Stimulated activated CD4-positive, alpha-beta T cell treated with anti-CD3 and anti-CD28 coated beads, Interleukin-12 subunit alpha, Interleukin-12 subunit beta, amount 100 ng/mL, for 24 hours (primary cell): ENCODE data around the gene LRPAP1.
"Not testable (repeated sequence)": the region's sequence is repeated elsewhere in the genome, so short reads cannot be mapped to it uniquely, and the experiment has no call there.

Experiments
- DNase-seq, 2 experiments: peaks; one replicate each; pipeline ENCODE4 v3.0.0-alpha.2; 2020; ENCODE audit warnings: low read depth in 2 of 2

LRPAP1 gene

DNA sequence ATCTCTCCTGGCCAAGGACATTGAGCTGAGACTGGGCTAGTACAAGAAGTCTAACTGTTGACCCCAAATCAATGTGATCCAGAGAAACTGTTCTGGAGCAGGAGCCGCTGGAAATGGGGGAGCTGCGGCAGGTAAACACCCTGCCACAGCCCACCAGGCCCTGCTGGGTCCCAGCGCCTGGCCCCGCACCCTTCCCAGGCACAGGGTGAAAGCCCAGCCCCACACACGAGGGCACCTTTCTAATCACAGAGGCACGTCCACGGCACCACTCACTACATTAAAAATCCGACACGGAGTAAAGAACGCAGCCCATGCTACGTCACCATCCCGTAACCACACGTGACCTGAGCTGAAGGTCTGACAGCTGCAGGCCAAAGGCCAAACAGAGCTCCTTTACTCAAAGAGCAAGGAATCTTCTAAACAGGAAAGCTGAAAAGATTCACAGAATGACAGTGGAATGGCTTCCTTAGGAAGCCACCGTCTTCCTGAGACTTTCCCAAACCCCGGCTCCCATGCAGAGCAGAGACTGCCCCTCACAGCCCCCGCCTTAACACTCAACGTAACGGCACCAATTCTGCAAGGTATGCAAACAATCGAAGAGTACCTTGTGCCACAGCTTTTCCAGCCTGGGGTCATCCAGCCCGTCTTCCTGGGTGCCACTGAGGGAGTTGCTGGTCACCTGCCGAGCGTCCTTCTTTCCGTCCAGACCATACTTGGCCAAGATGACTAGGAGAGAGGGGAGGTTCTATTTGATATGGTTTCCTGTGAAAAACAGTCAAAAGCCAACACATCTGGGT lies 12.6 kb downstream of the LRPAP1 start:
- no peak for DNase-seq

DNA sequence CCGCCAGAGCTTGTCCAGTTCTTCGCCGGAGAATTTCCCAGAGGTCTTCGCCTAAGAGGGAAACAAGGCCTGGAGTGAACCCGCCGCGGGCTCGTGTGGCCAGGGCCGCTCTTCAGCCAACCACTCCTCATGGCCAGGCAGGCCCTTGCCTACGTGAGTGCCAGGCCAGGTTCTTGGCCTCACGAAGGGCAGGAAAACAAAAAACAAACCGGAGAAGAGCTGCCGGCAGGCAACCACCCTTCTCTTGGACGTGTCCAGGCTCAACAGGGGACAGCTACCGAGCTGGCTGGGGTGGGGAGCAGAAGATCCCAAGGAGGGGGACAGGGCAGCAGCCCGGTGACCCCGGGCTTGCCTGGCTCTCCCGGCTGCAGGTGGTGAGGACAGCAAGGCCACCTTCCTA lies 13.3 kb downstream of the LRPAP1 start:
- DNase-seq = no peak

DNA sequence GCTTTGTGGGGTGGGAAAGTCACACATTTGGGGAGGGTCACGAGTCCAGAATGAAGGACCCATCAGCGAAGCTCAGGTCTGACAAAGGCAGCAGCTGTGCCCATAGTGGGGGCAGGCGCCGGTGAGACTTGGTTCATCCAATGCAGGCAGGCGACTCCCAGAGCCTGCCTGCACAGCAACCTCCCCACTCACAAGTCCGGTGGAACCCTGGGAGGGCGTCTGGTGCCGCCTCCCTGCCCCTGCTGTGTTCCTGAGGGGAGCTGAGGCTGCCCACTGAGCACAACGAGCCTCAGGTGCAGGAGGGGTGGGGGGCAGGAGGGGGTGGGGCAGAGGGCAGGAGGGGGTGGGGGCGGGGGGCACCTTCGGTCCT lies 13.7 kb downstream of the LRPAP1 start:
- DNase-seq = no peak

DNA sequence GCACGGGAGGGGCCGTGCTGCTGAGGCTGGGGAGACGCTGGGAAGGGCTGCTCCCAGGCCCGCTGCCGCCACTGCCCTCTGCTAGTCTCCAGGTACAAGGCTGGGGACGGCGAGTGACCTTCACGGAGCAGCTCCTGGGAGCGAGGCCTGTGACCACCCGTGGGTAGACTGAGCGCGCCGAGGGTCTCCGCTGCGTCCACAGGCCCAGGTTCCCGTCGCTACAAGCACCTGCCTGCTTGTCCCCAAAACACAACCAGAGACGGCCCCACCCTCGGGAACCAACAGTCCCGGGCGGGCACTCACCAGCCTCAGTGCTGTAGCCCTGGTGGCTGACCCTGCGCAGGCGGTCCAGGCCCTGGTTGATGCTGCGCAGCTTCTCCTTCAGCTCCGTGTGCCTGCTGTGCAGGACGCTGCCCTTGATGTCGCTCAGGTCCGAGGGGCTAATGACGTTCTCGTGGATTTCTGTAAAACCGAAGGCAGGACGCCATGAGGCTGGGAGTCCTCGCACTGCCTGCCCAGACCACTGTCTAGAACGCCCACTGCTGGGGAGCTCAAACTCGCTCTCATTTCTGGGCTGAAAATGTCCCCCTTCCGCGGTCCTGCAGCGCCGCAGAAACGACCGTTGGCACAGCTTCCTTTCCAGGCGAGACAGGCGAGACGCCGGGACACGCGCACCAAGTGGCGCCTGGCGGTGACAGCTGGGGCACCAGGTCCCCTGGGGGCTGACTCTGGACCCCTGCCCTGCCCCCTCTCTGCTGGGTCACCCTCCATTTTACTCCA lies 14.3 kb downstream of the LRPAP1 start:
- DNase-seq = no peak

DNA sequence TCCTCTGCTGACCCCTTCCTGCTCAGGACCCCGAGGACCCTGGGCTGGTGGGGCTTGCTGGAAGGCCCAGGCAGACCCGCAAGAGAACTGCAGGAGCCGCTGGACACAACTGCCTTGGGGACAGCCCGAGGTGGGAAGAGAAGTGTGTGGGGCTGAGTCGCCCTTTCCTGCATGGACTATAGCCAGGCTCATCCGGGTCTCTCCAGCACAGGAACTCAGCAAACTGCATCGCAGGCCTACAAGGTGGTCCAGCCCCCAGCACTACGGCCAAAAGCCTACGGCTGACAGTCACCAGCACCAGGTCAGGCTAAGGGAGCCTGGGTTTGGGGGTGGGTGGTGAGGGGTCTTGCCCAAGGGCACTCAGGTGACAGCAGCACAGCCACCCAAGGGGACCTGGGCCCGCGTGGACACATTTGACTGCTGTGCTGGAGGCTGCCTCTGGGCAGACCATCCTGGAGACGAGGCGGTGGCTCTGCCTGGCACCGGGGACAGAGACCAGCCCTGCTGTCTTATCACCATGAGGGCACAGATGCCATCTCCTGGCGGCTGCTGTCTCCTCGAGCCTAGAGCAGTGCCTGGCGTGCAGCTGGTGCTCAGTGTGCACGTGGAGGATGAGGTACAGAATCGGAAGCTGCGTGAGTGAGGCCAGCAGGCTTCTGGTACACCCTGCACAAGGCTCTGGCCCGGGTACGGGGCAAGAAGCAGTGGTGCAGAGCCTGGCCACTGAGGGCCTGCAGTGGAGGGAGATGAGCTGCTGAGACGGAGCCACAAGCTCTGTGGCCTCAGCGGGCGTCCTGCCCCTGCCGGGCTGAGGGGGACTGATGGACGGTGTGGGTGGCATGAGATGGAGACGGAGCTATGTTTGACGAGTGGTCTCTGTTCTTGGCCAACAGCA lies 15.1 kb downstream of the LRPAP1 start:
- no peak for DNase-seq

DNA sequence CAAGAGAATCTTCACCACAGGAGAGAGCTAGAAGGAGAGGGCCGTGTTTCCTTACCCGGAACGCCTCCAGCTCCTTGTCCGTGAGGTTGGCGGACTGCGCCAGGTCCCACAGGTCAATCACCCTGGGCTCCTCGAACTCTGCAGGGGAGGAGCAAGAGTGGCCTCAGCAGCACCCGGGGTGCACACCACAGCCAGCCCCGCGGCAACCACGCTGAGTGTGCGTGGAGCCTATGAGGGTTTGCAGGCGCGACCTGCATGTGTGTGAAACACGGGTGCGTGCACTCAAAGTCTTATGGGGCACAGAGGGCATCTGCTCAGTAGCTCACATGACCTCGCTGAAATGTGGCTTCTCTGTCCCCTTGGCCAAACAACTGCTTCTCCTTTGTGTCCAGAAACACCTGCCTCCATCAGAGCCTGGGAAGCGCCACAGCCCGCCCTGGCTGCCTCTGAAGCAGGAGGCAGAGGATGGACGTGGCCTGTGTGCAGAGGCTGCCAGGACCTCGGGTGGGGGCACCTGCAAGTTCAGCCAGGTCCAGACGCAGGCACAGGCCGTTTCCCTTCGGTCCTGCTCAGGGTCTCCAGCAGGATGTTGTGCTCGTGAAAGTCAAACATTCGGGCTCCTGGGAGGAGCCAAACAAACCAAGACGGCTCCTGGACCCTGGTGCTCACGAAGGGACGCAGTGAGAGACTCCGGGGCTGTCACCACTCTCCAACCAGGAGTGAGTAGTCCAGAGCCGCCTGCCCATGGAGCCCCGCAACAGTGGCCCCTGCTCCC lies 16.0 kb downstream of the LRPAP1 start:
- DNase-seq = no peak

DNA sequence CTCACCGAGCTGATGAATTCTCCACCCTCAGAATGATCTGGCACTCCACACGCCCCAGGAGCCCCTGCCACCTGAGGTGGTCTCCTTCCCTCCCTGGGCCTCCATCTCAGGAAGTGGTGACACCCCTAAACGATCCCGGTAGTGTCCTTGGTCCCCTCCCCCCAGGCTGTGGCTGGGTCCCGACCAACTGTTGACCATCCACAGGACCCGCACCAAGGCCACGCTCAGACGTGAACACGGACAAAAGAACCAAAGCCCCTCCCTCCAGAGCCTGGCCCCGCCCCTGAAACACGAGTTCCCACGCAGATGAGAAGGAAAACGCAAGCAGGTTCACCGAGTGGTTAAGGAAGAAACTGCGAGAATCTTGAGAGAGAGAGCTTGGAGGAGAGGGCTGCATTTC lies 16.6 kb downstream of the LRPAP1 start:
- DNase-seq = no peak

DNA sequence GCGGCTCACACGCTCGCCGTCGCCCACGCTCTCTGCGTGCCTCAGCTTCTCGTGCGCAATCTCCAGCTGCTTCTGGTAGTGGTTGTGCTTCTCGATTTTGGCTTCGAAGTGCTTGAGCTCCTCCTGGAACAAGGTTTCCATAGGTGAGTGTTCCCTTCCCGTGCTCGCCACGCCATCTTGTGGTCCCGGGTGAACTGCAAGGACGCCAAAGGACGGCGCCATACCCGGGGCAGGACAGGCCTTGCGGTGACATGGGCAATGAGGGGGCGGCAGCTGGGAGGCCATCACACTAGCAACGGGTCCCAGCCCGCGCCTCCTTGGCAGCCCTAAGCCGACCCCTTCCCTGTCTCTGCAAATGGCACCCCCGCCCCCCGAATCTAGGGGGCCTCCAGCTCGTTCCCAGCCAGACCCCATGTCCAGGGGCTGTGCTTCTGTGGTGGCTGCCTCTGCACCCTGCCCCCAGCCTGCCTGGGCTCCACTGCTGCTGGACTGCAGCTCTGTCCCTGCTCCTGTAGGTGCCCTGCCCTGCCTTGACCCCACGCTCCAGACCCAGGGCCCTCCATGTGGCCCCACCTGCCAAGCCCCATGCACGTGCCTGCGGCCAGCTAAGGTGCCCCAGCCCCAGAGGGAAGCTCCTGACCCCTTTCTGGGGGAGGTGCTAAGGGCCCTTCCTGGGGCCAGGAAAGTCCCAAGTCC lies 17.3 kb downstream of the LRPAP1 start:
- DNase-seq = no peak

DNA sequence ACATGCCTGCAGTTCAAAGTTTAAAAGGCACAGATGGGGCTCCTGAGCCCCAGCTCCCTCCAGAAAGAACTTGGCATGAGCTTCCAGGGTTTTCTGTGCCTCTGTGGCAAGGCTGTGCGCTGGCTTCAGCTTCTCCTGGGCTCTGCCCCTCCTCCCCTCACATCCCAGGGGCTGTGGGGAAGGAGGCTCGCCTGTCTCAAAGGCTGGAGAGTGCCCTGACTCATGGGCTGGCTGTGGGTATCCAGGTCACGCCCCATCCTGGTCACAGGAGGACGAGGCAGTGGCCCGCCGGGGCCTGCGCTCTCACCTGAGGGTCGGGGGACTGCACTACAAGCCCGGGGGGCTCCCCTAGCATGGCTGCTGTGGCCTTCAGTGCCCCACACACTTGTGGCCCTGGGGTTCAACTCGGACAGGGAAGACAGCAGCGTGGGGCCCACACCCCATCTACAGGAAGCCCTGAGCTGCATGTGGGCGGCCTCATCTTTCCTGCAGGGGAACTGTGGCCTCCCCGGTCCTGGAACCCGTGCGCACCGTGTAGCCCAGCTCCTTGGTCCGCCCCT lies 17.9 kb downstream of the LRPAP1 start:
- DNase-seq = no peak

DNA sequence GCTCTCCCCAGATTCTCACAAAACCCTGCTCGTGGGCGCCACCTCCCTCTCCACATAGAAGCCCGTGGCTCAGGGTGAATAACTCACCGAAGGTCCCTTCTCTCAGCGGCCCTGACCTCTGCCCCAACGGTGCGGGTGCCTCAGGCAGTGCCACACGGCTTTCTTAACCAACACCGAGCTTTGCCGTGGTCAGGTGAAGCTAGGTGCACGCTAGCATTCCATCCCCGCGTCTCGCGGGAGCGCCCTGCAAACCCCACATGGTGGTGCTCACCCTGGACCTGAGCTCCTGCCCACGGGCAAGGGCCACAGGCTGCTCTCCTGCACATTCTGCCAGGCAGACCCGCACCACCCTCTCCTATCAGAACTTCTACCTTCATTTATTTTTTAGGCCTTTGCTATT lies 18.4 kb downstream of the LRPAP1 start:
- no peak for DNase-seq

DNA sequence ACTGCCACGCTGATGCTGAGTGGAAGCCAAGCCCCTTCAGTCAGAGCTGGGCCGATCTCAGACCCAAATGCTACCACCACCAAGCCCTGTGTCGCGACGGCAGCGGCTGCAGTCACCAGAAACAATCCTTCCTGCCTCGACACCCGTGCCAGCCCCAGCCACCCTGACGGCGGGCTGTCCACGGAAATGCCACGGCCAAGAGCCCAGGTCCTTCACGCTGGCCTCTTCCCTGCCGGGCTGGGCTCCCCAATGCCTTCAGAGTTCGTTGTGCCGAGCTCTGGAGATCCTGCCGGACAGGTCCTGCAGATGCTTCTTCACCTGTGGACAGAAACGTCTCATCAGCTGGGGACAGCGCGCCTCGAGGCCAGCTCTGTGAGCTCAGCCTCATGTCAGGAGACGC lies 19.5 kb downstream of the LRPAP1 start:
- no peak for DNase-seq

DNA sequence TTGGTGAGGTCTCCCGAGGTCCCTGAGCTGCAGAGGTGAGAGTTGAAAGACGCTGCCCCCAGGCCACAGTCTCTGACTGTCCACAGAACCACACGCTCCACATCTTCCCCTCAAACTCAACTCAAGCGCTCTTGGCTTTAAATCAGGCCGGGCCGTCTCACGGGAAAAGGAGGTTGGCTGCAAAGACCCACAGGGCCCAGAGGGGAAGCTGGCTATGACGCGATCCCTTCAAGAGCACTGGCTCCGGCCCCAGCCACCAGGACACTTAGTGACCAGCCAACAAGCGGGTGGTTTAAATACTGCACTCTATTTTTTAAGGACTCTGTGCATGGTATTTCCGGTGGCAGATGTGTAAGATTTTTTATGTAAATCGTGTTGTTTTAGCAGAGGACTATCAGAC lies 19.9 kb downstream of the LRPAP1 start:
- no peak for DNase-seq

DNA sequence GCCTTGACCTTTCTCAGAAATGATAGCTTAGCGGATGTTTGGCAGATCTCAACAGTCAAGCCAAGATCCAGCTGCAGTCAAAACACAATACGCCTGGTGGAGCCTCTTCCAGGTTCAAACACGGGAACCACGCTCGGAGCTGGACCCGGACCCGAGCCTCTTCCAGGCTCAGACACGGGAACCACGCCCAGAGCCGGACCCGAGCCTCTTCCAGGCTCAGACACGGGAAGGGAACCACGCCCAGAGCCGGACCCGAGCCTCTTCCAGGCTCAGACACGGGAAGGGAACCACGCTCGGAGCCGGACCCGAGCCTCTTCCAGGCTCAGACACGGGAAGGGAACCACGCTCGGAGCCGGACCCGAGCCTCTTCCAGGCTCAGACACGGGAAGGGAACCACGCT lies 20.6 kb downstream of the LRPAP1 start:
- DNase-seq = not testable (repeated sequence)

DNA sequence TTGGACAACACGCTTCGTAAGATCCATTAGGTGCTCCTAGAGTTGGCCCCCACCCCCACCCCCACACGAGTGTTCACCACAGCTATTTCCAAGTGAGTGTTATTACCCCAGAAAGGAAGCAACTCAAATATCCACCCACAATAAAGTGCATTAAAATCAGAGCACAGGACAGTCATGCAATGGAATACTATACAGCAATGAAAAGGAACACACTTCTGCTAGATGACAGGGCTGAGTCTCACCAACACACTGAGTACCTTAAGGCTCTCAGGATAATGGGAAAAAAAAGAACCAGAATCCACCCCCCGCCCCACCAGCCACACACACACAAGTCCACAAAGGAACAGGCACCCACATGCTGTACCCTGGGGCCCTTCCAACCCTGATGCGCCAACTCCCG lies 21.0 kb downstream of the LRPAP1 start:
- DNase-seq = no peak

DNA sequence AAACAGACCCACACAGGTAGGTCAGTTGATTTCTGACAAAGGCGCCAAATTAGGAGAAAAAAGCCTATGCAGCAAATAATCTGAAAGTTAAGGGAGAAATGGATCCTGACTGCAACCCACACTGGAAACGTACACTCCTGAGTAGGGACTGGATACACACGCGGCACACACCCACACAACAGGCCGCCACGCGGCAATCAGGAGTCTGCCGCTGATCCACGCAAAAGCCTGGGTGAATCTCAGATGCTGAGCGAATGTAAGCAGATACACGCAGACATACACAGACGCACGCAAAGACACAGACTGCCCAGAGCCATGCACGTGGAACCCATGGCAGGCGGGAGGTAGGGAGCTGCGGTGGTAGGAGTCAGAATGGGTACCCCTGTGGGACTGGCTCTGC lies 21.7 kb downstream of the LRPAP1 start:
- DNase-seq = no peak

DNA sequence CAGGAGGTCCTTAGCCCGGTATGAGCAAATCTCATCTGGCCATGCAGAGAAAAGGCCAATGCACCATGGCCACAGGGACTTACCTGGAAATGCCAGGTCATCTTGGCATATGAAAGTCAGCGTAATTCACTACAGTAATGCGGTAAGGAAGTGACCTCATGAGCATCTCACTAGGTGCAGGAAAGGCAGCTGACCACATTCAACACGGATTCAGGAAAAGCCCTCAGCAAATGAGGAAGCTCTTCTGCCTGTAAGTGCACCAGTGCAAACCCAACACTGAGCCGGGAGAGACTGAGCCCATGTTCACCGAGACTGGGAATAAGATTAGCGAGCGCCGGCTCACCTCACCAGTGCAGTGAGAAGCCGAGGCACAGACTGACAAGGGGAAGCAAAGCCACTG lies 23.7 kb downstream of the LRPAP1 start:
- DNase-seq = no peak

DNA sequence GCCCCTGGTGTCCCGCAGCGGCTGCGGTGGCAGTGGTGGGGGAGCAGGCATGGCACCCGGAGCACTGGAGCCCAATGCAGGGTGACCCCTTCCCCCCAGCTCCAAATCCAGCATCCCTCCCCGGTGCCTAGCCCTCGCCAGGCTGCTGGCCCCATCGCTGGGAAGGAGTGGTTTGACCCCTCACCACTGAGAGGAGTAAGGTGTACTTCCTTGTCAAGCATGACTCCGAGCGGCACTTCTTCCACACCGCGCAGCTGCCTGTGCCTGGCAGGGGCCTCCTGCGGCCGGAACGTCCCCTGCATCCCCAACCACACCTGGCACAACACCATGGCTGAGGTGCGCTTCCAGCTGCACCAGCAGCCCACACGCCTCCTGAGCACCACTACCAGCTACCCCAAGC lies 27.0 kb downstream of the LRPAP1 start:
- no peak for DNase-seq

DNA sequence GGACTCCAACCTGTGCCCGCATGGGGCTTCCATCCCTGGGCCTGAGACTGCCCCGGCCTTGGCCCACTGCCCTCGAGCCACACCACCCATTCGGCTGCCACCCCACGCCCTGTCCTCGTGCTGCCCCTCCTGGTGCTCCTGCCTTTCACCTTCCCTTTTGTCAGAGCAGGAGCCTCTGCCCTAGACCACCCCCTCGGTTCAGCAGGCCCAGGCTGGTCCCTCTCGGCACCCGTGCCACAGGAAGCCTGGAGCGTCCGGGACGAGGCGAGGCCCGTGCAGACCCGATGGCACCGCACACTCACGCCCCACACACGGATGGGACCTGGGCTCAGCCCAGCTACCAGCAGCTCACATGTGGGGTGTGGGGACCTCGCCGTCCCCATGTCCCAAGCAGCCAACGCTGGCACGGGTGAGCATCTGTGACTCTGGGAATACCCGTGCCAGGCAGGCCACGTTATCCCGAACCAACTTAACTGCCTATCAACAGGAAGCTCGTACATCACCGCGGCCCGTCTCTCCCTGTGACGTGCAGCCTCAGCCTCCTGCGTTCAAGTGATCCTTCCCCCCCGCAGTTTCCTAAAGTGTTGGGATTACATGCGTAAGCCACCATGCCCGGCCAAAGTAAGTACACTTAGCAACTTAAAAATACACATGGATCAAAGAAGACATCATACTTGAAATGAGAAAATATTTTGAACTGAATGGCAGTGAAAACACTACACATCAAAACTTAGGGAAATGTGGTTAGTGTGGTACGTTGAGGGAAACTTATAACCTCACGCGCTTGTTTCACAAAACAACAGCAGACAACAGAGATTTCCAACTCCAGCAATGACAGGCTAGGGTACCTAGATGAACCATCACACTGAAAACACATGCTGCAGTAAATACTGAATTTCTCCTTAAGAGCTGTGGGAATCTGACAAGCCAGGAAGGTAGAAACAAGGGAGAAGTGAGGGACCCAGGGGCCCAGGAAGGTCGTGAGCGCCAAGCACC lies 29.0 kb downstream of the LRPAP1 start:
- no peak for DNase-seq

DNA sequence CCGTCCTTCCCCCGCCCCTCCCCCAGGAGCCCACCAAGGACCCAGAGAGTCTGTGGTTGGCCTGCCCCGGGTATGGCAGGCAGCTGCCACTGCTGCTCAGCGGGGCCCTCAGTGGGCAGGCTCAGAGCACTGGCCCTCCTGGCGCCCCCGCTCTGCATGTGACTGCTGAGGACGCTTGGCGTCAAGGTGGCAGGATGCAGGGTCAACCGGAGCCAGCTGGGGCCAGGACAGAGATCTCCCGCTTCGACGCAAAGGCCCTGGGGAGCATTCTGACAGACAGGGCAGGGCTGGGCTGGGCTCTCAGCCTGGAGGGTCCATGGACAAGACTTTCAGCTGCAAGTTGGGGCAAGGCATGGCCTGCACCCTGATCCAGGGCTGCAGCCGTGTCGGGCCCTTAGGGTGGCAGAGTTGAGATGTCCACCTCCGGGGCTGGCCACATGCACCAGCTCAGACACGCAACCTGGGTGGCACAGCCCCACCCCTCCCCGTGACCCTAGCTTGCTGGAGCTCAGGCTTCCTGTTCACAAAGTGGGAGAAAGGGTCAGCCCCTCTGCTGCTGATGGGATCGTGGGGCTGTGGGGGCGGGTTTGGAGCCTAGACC lies 30.3 kb downstream of the LRPAP1 start:
- no peak for DNase-seq
